K562 (cell line): ENCODE measurements around the gene PRR36. TPM values are rescaled to one million over a fixed set of nuclear protein-coding genes. Genes with fewer than 3 reads are reported as not detected.

Source experiments
- ATAC-seq: fragments of 200-7000 bp; cut with Tn5 transposase; 3 replicates; pipeline ENCODE4 v1.9.1; 2020; ENCODE audit warnings: moderate library complexity
- BruUV-seq: library from RNA; stranded (reverse); fragments of 400-500 nt; replicated peaks from 2 replicates; lab custom pipeline; 2021; lab: Mats Ljungman, UMichigan
- CTCF ChIA-PET: fragments of 300-600 bp; formaldehyde crosslinking; extraction: SDS; loops from one replicate; lab custom pipeline; 2021; ENCODE audit warnings: low intra/inter-chr PET ratio; lab: Yijun Ruan, JAX
- POLR2A ChIA-PET: fragments of 300-600, 350-650 bp; sonication (Branson Sonifier 250); formaldehyde crosslinking; extraction: SDS; loops from one replicate; lab custom pipeline; 2021; ENCODE audit warnings: antibody characterized with exemption, inconsistent platforms; lab: Yijun Ruan, JAX
- DNase-seq, 4 experiments: peaks; one replicate each; pipeline versions ENCODE4 v3.0.0 to v3.0.0-alpha.2; 2011 to 2018; ENCODE audit warnings: low spot score in 3 of 4, mixed read lengths in 3 of 4; ENCODE audit errors: extremely low read depth in 1 of 4
- FAIRE-seq: peaks from 2 replicates; lab custom pipeline; 2011; peaks lifted over from hg19 to GRCh38; lab: Jason Lieb, UNC
- H2AFZ ChIP-seq: 2 replicates; pipeline ENCODE4 v1.6.0; 2011; ENCODE audit warnings: low read depth, low read length, control low read depth, inconsistent platforms
- H3K27ac ChIP-seq: fragments of 200-600 bp; 3 replicates; pipeline ENCODE4 v1.8.0; 2011; ENCODE audit warnings: low read depth, mild to moderate bottlenecking, control low read depth, inconsistent platforms, low read length, moderate library complexity, mixed read lengths; ENCODE audit errors: extremely low read depth
- H3K27me3 ChIP-seq, 2 experiments: fragments of 300-600 bp in 1 of 2; 2 replicates in 1 of 2; 3 replicates in 1 of 2; pipeline versions ENCODE4 v1.6.0 to v1.8.0; 2011; ENCODE audit warnings: inconsistent platforms in 2 of 2, low read length in 2 of 2, mild to moderate bottlenecking in 1 of 2, mixed read lengths in 1 of 2, moderate library complexity in 1 of 2; ENCODE audit not compliant: control insufficient read depth in 2 of 2, insufficient read depth in 2 of 2
- H3K36me3 ChIP-seq: fragments of 300-600 bp; 3 replicates; pipeline ENCODE4 v1.8.0; 2011; ENCODE audit warnings: mild to moderate bottlenecking, low read length, inconsistent platforms; ENCODE audit not compliant: control insufficient read depth, insufficient read depth
- H3K4me1 ChIP-seq, 2 experiments: fragments of 200-600 bp in 1 of 2; replicated peaks in 1 of 2; 2 replicates in 1 of 2; 3 replicates in 1 of 2; pipeline versions ENCODE4 v1.5.1 to v1.8.0; 2011; ENCODE audit warnings: inconsistent platforms in 2 of 2, low read length in 2 of 2, mild to moderate bottlenecking in 1 of 2, mixed read lengths in 1 of 2, moderate library complexity in 1 of 2; ENCODE audit not compliant: control insufficient read depth in 2 of 2, insufficient read depth in 2 of 2
- H3K4me2 ChIP-seq: 2 replicates; pipeline ENCODE4 v1.6.1; 2011; ENCODE audit warnings: low read length, control low read depth, inconsistent platforms, mixed read lengths; ENCODE audit not compliant: insufficient read depth
- H3K4me3 ChIP-seq: fragments of 200-600 bp; sonication (generic), shearing (Covaris generic); 2 replicates; pipeline ENCODE4 v1.5.1; 2016; ENCODE audit warnings: control low read depth, inconsistent platforms
- H3K79me2 ChIP-seq: fragments of 200-600 bp; 3 replicates; pipeline ENCODE4 v1.8.0; 2011; ENCODE audit warnings: low read length, inconsistent platforms; ENCODE audit not compliant: control insufficient read depth, insufficient read depth
- H3K9ac ChIP-seq, 2 experiments: 2 replicates each; pipeline versions ENCODE4 v1.6.0 to v1.6.1; 2011; ENCODE audit warnings: low read depth in 2 of 2, low read length in 2 of 2, control low read depth in 1 of 2, inconsistent platforms in 1 of 2, mild to moderate bottlenecking in 1 of 2, mixed read lengths in 1 of 2; ENCODE audit not compliant: insufficient read depth in 1 of 2
- H3K9me1 ChIP-seq: one replicate; pipeline ENCODE4 v1.6.0; 2011; ENCODE audit warnings: inconsistent platforms, mild to moderate bottlenecking, low read length, moderate library complexity; ENCODE audit not compliant: control insufficient read depth, insufficient read depth
- H3K9me3 ChIP-seq: replicated peaks from 2 replicates; pipeline ENCODE4 v1.5.1; 2011; ENCODE audit warnings: low read depth, low read length, inconsistent platforms; ENCODE audit not compliant: control insufficient read depth, insufficient read depth
- H4K20me1 ChIP-seq: replicated peaks from 2 replicates; pipeline ENCODE4 v1.6.1; 2011; ENCODE audit warnings: low read length, inconsistent platforms, mixed read lengths; ENCODE audit not compliant: control insufficient read depth, insufficient read depth
- POLR3G ChIP-seq: IDR thresholded peaks from 2 replicates; pipeline ENCODE4 v1.6.1; 2011; ENCODE audit not compliant: insufficient read length, insufficient replicate concordance; ENCODE audit errors: extremely low read depth
- RBFOX2 ChIP-seq: fragments of 200-400 bp; formaldehyde crosslinking; IDR thresholded peaks from 2 replicates; pipeline ENCODE4 v1.6.1; 2017; ENCODE audit warnings: low read depth, mild to moderate bottlenecking, low read length, moderate library complexity
- SMAD4 ChIP-seq: fragments of 250-450 bp; sonication (Bioruptor Pico); conservative IDR thresholded peaks from 2 replicates; pipeline ENCODE4 v1.8.0; 2021; ENCODE audit warnings: inconsistent platforms, mild to moderate bottlenecking, moderate library complexity
- WGBS: fragments of 100-300 bp; shearing (Covaris generic); methylation state at CpG from one replicate; pipeline ENCODE4 v1.1.6; 2016; ENCODE audit warnings: low coverage, mixed read lengths; ENCODE audit not compliant: insufficient coverage; ENCODE audit errors: missing lambda C conversion rate; 5-methylcytosine and 5-hydroxymethylcytosine counted together
- in situ Hi-C: fragments of 300-500 bp; cut with MboI; formaldehyde crosslinking; loops from 4 replicates; pipeline ENCODE4 v1.15.0; 2018; ENCODE audit warnings: inconsistent platforms, mixed read lengths
- intact Hi-C: fragments of 100-400 bp; cut with micrococcal nuclease; formaldehyde crosslinking; loops from 2 replicates; pipeline ENCODE4 v1.14.2; 2022
- polyA plus RNA-seq, 8 experiments: library from polyadenylated mRNA; depleted of rRNA in 4 of 8; stranded (reverse) in 5 of 8; unstranded in 3 of 8; fragments of >200 nt; fragmentation: Nextera tagmentation in 2 of 8; fragmentation: Illumina TruSeq in 1 of 8; extraction: Ambion mirVana in 2 of 8; extraction: Trizol in 1 of 8; gene quantifications; 2 replicates each; pipeline versions ENCODE4 v1.2.1 to v1.2.3, GENCODE V29; 2011 to 2014; ENCODE audit warnings: inconsistent platforms in 1 of 8, missing spikeins in 1 of 8
- total RNA-seq, 7 experiments: library from RNA; depleted of rRNA in 6 of 7; stranded (reverse); fragments of >200 nt in 6 of 7; fragmentation: Illumina TruSeq in 2 of 7; extraction: Trizol in 2 of 7; gene quantifications; 2 replicates each; pipeline versions ENCODE4 v1.2.1 to v1.2.3, GENCODE V29; 2011 to 2021; ENCODE audit warnings: low replicate concordance in 1 of 7
- TF ChIP-seq, protein P1 (sequence below): sonication (generic); formaldehyde crosslinking; IDR thresholded peaks from 2 replicates; pipeline ENCODE4 v1.8.0; 2022; ENCODE audit warnings: missing genetic modification reagents, mild to moderate bottlenecking, moderate library complexity, borderline replicate concordance
- TF ChIP-seq, protein P2 (sequence below): fragments of 450-650 bp; IDR thresholded peaks from 2 replicates; pipeline ENCODE4 v1.7.1; 2018; ENCODE audit warnings: mild to moderate bottlenecking, low read depth; ENCODE audit not compliant: partially characterized antibody

Gene PRR36
- total and polyA plus RNA-seq, 9 of the 15 experiments (the other 6 are each of a cell fraction or from before 2014, with no cell fraction given): 0.05 to 0.42 (median 0.06) TPM; not detected in 6

DNA sequence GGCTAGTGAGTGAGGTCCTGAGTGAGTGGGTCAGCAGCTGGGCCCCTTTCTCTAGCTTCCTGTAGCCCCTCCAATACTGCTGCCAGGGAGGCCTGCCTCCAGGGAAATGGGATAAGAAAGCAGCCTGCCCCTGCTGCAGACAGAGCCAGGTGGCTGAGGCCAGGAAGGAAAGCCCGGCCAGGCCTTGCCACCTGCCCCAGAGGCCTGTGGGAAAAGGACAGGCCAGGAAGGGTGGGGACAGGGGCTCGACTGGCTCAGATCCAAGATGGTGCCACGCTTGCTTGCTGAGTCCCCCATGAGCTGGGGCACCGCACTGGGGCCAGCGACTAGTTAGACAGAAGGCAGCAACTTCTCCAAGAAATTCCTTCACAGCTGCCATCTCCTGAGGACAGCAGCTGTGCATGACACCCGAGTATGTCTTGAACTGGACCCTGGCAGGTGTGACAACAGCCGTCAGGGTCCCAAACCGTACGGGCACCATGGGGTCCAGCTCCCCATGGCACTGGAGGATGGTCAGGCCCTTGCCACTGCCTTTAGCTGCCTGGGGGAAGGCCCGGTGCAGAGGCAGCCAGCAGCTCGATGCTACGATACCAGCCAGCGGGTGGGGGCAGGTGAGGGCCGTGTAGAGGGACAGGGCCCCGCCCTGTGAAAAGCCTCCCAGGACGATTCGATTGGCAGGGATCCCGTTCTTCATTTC lies 5.1 kb upstream of the PRR36 start:
- WGBS: 73% methylated on average over 16 of the region's 18 CpGs
- Histone ChIP-seq H4K20me1 (no peaks in the 10 kb centered on the region), H3K4me3 (no peak overlapping the region), H3K9ac (peak overlapping the region; percentile 38 to 89; a peak in 3 of 4 replicates), H3K36me3 (no peaks in the 10 kb centered on the region), H3K9me3 (no peaks in the 10 kb centered on the region), H3K27me3 (no peaks in the 10 kb centered on the region), H3K27ac (peak overlapping the region; percentile 52; the same call in 1 of the 3 replicates), H3K4me2 (no peak overlapping the region), H3K79me2 (no peaks in the 10 kb centered on the region), H2AFZ (peak overlapping the region; percentile 79), H3K9me1 (no peaks in the 10 kb centered on the region), H3K4me1 (peaks cover 7 to 23% of the 10 kb centered on the region in 2 experiments; a peak in 4 of 5 replicates)
- TF ChIP-seq RBFOX2 (0 out of 2 replicates have a peak, but pooled peaks have one; percentile 31), POLR3G (no peak), SMAD4 (CRISPR knock-in tag) (0 out of 2 replicates have a peak, but pooled peaks have one; percentile 21)
- TF ChIP-seq, protein P1, sequence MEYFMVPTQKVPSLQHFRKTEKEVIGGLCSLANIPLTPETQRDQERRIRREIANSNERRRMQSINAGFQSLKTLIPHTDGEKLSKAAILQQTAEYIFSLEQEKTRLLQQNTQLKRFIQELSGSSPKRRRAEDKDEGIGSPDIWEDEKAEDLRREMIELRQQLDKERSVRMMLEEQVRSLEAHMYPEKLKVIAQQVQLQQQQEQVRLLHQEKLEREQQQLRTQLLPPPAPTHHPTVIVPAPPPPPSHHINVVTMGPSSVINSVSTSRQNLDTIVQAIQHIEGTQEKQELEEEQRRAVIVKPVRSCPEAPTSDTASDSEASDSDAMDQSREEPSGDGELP (CRISPR knock-in tag): peak; percentile 29; the same call in 1 of the 2 replicates
- TF ChIP-seq, protein P2, sequence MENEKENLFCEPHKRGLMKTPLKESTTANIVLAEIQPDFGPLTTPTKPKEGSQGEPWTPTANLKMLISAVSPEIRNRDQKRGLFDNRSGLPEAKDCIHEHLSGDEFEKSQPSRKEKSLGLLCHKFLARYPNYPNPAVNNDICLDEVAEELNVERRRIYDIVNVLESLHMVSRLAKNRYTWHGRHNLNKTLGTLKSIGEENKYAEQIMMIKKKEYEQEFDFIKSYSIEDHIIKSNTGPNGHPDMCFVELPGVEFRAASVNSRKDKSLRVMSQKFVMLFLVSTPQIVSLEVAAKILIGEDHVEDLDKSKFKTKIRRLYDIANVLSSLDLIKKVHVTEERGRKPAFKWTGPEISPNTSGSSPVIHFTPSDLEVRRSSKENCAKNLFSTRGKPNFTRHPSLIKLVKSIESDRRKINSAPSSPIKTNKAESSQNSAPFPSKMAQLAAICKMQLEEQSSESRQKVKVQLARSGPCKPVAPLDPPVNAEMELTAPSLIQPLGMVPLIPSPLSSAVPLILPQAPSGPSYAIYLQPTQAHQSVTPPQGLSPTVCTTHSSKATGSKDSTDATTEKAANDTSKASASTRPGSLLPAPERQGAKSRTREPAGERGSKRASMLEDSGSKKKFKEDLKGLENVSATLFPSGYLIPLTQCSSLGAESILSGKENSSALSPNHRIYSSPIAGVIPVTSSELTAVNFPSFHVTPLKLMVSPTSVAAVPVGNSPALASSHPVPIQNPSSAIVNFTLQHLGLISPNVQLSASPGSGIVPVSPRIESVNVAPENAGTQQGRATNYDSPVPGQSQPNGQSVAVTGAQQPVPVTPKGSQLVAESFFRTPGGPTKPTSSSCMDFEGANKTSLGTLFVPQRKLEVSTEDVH: no peak
- intact Hi-C loops: no loop called here
- ChIA-PET CTCF (no interaction called here), POLR2A (interaction anchor here (0.6 to 1.2 kb wide), 3 partner anchors 9 to 477 kb away, joined by 3 to 5 read pairs (median 4); partner anchors contain the start of gene LRRC8E)
- ATAC-seq (peak; percentile 64), FAIRE-seq (peak; percentile 63), DNase-seq (no peak)
- in situ Hi-C loops: no loop called here
- BruUV-seq: no TSS peak
